ENCODE data around the gene KPNA1. TPM values are rescaled to one million over a fixed set of nuclear protein-coding genes. Genes with fewer than 3 reads are reported as not detected.
A peak's percentile ranks its signal among the peaks of the same experiment; 100 is the strongest.

Gene KPNA1
- total and polyA plus RNA-seq, 2 experiments from 2014 or later: 33.3 to 42.2 TPM

GRCh38 chr3:122466701-122467240 is 48.0 kb downstream of the KPNA1 start:
- H3K4me3 ChIP-seq: no peak overlapping the region
- no peak for DNase-seq (ENCODE audit: low read depth in 1 of 2, low spot score in 1 of 2)
- no peaks in the 10 kb centered on the region for H3K9me3 ChIP-seq (ENCODE audit: low read depth)
- peaks cover 10% of the 10 kb centered on the region for H3K36me3 ChIP-seq
- H3K4me1 ChIP-seq (ENCODE audit: low read depth): peaks cover 16% of the 10 kb centered on the region
- no peaks in the 10 kb centered on the region for H3K27me3 ChIP-seq
- no peak for TF ChIP-seq CTCF (IDR thresholded peaks at IDR 0.05; ENCODE audit: low read depth, low read length)
- H3K27ac ChIP-seq: no peak overlapping the region

- DNase-seq (ENCODE audit: low read depth in 1 of 2, low spot score in 1 of 2): no peak
- TF ChIP-seq CTCF (IDR thresholded peaks at IDR 0.05; ENCODE audit: low read depth, low read length): no peak
- Histone ChIP-seq H3K27ac (no peak overlapping the region), H3K36me3 (peaks cover 15% of the 10 kb centered on the region), H3K4me1 (ENCODE audit: low read depth) (peaks cover 13% of the 10 kb centered on the region), H3K4me3 (no peak overlapping the region), H3K27me3 (no peaks in the 10 kb centered on the region), H3K9me3 (ENCODE audit: low read depth) (no peaks in the 10 kb centered on the region)
Observed at GRCh38 chr3:122464659-122465058, 50.1 kb downstream of the KPNA1 start.

GRCh38 chr3:122462406-122462805 is 52.3 kb downstream of the KPNA1 start:
- H3K27me3 ChIP-seq: no peaks in the 10 kb centered on the region
- no peak for TF ChIP-seq CTCF (IDR thresholded peaks at IDR 0.05; ENCODE audit: low read depth, low read length)
- H3K4me1 ChIP-seq (ENCODE audit: low read depth): no peaks in the 10 kb centered on the region
- H3K27ac ChIP-seq: no peak overlapping the region
- H3K9me3 ChIP-seq (ENCODE audit: low read depth): no peaks in the 10 kb centered on the region
- DNase-seq (ENCODE audit: low read depth in 1 of 2, low spot score in 1 of 2): no peak
- peaks cover 32% of the 10 kb centered on the region for H3K36me3 ChIP-seq
- H3K4me3 ChIP-seq: no peak overlapping the region

- no peaks in the 10 kb centered on the region for H3K27me3 ChIP-seq
- TF ChIP-seq CTCF (IDR thresholded peaks at IDR 0.05; ENCODE audit: low read depth, low read length): no peak
- H3K4me1 ChIP-seq (ENCODE audit: low read depth): no peaks in the 10 kb centered on the region
- H3K9me3 ChIP-seq (ENCODE audit: low read depth): no peaks in the 10 kb centered on the region
- no peak overlapping the region for H3K4me3 ChIP-seq
- H3K36me3 ChIP-seq: peaks cover 38% of the 10 kb centered on the region
- no peak overlapping the region for H3K27ac ChIP-seq
- DNase-seq (ENCODE audit: low read depth in 1 of 2, low spot score in 1 of 2): no peak
Observed at GRCh38 chr3:122461806-122462205, 52.9 kb downstream of the KPNA1 start.

GRCh38 chr3:122458992-122459391 is 55.7 kb downstream of the KPNA1 start:
- Histone ChIP-seq H3K4me1 (ENCODE audit: low read depth) (no peaks in the 10 kb centered on the region), H3K27me3 (no peaks in the 10 kb centered on the region), H3K27ac (no peak overlapping the region), H3K36me3 (peaks cover 39% of the 10 kb centered on the region), H3K9me3 (ENCODE audit: low read depth) (no peaks in the 10 kb centered on the region), H3K4me3 (no peak overlapping the region)
- TF ChIP-seq CTCF (IDR thresholded peaks at IDR 0.05; ENCODE audit: low read depth, low read length): peak; percentile 53
- peak; percentile 29 to 75 for DNase-seq (ENCODE audit: low read depth in 1 of 2, low spot score in 1 of 2)

Measured in cardiac muscle cell (in vitro differentiated cells and primary cell).